ENCODE measurements around the gene CCDC174.

DNA sequence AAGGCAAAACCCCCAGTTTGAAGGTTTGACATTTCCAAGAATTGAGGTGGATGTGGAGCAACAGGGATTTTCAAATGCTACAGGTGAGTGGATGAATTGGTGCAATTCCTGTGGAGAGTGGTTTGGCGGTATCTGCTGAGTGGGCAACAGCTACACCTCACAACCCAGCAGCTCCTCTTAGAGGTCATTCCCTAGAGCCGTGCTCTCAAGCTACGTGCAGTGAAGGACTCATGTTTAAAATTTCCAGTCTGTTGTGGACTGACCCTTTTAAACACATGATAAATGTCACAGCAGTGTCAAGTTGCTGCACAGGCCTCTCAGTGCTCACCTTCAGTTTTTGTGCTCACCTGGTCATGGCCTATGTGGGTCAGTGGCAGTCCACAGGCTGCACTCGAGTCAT is 32.9 kb downstream of the CCDC174 start:
- TF ChIP-seq POLR2AphosphoS5 (IDR thresholded peaks at IDR 0.05; ENCODE audit: low read depth, low read length) (no peak), SIN3A (IDR thresholded peaks at IDR 0.05; ENCODE audit: borderline replicate concordance, insufficient read depth, low read length) (no peak)
- TF ChIP-seq, protein P1, sequence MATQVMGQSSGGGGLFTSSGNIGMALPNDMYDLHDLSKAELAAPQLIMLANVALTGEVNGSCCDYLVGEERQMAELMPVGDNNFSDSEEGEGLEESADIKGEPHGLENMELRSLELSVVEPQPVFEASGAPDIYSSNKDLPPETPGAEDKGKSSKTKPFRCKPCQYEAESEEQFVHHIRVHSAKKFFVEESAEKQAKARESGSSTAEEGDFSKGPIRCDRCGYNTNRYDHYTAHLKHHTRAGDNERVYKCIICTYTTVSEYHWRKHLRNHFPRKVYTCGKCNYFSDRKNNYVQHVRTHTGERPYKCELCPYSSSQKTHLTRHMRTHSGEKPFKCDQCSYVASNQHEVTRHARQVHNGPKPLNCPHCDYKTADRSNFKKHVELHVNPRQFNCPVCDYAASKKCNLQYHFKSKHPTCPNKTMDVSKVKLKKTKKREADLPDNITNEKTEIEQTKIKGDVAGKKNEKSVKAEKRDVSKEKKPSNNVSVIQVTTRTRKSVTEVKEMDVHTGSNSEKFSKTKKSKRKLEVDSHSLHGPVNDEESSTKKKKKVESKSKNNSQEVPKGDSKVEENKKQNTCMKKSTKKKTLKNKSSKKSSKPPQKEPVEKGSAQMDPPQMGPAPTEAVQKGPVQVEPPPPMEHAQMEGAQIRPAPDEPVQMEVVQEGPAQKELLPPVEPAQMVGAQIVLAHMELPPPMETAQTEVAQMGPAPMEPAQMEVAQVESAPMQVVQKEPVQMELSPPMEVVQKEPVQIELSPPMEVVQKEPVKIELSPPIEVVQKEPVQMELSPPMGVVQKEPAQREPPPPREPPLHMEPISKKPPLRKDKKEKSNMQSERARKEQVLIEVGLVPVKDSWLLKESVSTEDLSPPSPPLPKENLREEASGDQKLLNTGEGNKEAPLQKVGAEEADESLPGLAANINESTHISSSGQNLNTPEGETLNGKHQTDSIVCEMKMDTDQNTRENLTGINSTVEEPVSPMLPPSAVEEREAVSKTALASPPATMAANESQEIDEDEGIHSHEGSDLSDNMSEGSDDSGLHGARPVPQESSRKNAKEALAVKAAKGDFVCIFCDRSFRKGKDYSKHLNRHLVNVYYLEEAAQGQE (IDR thresholded peaks at IDR 0.05; ENCODE audit: insufficient read depth in 1 of 2, low read depth in 2 of 2, low read length in 2 of 2), result no peak
